Activated CD8-positive, alpha-beta memory T cell treated with anti-CD3 and anti-CD28 coated beads for 1 hour (primary cell): ENCODE measurements around the gene SLC25A33.
A peak's percentile ranks its signal among the peaks of the same experiment; 100 is the strongest.
"Not testable (repeated sequence)": the region's sequence is repeated elsewhere in the genome, so short reads cannot be mapped to it uniquely, and the experiment has no call there.

Source experiments
- DNase-seq, 2 donors: peaks; one replicate each; pipeline ENCODE4 v3.0.0-alpha.2; 2020; ENCODE audit warnings: low read depth in 1 of 2; ENCODE audit errors: extremely low read depth in 1 of 2

The SLC25A33 gene

GRCh38 chr1:9538669-9539164 is 548 bp upstream of the SLC25A33 start:
- no peak for DNase-seq

DNA sequence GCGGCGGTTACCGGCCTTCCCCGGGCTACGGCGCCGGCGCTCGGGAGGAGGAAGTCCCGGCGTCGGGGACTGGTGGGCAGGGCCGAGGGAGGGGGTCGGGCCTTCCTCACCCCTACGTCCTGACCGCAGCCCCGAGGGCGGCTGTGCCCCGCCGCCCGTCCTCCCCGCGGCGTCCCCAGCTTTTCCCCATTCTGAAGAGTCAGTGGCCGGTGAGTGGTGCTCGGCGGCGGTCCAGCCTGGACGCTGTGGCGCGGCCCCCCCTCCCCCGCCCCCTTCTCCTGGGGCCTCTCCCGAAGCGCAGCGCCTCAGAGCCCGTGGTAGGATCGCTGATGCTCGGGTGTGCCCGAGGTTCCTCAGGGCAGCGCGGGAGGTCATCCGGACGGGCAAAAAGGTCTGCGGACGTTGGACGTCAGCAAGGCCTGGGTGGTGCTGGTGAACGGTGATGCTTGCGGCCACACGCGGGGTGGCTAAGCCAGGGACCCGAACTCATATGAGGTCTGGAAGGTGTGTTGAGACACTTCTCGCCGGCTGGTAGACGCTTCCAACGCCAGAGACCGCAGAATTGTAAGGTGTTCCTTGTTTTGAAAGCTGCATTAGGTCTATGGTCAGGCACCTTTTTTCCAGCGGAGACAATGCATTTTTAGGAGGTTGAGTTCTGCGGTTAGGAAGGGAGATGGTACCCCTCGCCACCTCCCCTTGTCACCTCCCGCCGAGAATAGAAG is 725 bp downstream of the SLC25A33 start:
- DNase-seq: peak in 1 of 2 donors; percentile 33

DNA sequence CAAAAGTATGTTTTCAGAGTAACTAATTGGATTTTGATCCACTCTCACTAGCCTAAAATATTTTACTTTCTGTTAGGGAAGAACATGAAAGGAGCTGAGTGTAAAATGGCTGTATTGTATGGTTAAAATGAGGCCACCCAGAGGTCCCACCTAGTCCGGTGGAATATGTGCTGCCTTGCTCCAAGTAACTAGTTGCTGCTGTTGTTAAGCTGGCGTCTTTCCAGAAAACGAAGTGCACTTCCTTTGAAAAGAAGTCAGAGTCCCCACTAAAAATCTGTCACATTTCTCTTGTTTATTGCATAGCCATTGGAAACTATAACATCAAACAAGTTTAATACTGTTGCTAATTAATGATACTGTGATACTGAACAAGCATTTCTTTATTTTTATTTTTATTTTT is 3.2 kb downstream of the SLC25A33 start:
- no peak for DNase-seq

- DNase-seq: no peak
Observed at GRCh38 chr1:9544926-9545325, 5.7 kb downstream of the SLC25A33 start.

DNA sequence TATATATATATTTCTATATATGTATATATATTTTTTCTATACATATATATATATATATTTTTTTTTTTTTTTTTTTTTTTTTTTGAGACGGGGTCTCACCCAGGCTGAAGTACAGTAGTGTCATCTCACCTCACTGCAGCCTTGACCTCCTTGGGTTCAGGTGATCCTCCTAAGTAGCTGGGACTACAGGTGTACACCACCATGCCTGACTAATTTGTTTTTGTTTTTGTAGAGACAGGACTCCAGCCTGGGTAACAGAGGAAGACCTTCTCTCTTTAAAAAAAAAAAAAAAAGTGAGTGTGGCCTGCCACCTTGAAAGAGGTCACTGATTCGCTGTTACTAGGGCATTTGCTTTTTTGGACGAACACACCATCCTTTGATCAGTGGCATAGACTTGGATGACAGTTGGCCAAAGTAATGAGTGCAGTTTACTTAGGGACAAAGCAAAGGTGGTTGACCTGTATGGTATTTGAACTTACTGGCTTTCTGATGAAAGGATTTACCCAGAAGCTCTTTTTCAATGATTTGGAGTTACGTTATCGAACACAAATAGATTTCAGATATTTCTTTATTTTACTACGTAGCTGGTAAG is 10.8 kb downstream of the SLC25A33 start:
- no peak for DNase-seq

DNA sequence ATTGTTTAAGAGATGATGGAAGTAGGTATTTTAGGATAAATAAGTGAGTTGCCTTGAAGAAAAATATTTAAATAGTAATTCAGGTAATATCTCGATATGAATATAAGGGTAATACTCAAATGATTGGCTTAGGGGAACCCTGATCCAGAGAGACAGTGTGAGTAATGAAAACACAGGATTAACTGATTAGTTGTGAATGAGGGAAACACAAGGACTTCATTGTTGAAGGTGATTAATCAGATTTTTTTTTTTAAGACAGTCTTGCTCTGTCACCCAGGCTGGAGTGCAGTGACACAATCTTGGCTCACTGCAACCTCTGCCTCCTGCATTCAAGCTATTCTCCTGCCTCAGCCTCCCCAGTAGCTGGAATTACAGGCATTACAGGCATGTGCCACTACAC is 12.7 kb downstream of the SLC25A33 start:
- DNase-seq: no peak

DNA sequence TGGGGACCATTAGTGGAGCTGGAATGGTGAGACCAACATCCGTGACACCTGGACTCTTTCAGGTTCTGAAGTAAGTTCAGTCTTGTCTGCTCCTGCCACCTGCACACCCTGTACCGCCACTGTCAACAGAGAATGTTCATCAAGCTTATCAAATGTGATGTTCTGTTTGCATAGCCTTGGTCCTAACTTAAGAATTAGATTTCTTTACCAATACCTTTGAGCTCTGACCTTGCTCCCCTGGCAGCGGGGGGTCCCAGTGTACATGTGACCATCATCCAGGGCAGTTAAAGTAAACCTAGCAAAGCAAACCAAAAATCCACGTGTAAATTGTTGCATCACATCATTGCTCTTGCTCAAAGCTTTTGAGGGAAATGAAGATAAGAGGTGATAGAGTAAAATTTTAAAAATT is 14.5 kb downstream of the SLC25A33 start:
- no peak for DNase-seq

DNA sequence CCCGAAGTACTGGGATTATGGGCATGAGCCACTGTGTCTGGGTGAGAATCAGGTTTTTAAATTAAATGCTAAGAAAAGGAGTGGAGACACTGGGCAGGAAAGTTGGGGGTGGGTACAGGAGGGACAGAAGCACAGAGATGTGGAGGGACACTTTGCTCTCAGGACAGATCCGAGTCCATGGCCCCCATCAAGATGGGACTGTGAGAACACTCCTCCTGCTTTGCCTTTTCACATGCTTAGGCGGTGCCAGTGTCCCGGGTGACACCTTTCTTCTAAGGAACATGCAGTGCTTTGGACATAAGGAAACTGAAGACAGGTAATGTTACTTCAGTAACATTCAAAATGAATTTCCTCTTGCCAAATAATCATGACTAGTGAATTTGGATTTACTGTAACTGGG is 16.7 kb downstream of the SLC25A33 start:
- no peak for DNase-seq

DNA sequence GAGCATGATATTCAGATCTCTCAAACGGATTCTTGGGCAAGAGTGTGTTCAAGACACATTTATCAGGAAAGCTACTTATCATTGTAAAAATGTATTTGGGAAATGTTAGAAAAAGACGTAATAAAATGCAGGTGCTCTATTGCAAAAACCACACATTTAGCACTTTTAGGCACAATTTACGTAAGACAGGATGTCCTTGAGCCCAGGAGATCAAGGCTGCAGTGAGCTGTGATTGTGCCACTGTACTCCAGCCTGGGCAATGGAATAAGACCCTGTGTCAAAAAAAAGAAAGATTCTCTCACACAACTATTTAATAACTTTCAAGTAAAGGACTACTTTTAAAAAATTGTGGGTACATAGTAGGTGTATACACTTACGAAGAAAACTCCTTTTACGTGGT is 18.4 kb downstream of the SLC25A33 start:
- DNase-seq: no peak

DNA sequence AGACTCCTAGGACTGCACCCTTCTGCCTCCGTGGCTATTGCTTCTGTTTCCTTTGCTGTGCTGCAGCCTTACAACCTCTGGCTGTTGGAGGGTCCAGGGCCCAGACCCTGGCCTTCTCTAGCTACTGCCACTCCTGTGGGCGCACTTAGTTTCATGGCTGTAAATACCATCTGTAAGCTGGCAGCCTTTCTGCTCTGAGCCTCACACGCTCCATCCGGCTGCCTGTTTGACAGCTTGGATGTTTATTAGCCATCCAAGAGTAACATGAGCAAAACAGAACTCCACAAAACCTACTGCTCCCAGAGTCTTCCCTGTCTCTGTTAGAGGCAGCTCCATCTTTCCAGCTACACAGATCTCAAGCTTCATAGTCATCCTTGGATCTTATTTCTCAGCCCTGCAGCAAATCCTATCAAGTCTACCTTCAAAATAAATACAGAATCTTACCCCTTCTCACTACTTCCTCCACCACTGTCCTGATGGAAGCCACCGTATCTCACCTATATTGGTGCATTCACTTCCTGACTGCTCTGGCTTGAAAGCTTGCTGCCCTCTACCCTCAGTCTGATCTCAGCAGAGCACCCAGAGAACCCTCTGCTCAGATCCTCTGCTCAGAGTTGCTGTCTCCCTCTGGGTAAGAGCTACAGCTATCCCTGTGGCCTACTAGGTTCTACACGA is 19.1 kb downstream of the SLC25A33 start:
- DNase-seq: no peak

GRCh38 chr1:9558946-9559545 is 19.8 kb downstream of the SLC25A33 start:
- DNase-seq: no peak

DNA sequence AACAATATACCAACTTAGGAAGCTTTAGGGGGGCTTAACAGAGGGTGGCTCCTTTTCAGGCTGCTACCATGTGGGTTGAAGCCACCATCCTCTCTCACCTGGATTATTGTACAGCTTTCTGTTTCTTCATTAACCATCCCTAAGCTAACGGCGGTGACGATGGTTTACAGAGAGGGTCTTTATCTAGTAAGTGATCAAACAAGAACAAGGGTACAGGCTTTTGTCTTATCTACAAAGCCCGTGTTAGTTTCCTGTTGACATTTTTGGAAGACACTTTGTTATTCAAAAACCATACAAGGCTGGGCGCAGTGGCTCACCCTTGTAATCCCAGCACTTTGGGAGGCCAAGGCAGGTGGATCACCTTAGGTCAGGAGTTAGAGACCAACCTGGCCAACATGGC is 20.4 kb downstream of the SLC25A33 start:
- DNase-seq: no peak

DNA sequence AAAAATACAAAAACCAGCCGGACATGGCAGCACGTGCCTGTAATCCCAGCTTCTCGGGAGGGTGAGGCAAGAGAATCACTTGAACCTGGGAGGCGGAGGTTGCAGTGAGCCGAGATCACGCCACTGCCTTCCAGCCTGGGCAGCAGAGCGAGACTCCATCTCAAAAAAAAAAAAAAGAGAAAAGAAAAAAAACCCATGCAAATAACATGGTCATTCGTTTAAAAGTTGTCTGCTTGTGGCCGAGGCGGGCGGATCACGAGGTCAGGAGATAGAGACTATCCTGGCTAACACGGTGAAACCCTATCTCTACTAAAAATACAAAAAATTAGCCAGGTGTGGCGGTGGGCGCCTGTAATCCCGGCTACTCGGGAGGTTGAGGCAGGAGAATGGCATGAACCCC is 20.8 kb downstream of the SLC25A33 start:
- not testable (repeated sequence) for DNase-seq

- DNase-seq: no peak
Observed at GRCh38 chr1:9561429-9561828, 22.2 kb downstream of the SLC25A33 start.

DNA sequence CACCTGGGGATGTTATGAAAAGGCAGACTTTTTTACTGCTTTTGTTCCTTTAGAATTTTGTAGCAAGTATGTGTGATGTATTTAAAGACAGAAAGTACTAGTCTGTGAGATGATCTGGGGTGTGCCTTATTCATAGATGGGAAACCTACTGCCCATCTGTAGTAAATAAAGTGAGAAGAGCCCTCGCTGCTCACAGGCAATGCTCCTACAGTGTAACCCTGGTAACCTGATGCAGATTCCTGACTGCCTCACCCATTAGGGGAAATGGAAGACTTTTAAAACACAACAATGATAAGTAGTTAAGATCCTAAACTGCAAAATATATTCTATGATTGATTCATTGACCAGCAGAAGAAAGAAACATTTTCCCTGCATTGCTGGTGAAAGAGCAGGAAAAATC is 30.0 kb downstream of the SLC25A33 start:
- DNase-seq: no peak

- DNase-seq: not testable (repeated sequence)
Observed at GRCh38 chr1:9570886-9571529, 31.7 kb downstream of the SLC25A33 start.

DNA sequence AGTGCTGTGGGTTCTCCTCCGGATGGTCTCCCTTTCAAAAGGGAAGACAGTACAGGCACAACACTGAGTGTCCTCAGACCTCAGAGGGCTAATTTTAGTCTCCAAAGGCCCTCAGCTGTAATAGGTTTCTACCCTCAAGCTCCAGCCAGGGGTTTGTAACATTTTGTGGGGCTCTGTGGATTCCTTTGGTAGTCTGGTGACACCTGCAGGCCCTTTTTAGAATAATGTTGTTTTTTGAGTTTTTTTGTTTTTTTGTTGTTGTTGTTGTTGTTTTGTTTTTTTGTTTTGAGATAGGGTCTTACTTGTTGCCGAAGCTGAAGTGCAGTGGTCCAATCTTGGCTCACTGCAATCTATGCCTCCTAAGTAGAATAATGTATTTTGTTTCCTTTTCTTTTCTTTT is 34.5 kb downstream of the SLC25A33 start:
- no peak for DNase-seq

DNA sequence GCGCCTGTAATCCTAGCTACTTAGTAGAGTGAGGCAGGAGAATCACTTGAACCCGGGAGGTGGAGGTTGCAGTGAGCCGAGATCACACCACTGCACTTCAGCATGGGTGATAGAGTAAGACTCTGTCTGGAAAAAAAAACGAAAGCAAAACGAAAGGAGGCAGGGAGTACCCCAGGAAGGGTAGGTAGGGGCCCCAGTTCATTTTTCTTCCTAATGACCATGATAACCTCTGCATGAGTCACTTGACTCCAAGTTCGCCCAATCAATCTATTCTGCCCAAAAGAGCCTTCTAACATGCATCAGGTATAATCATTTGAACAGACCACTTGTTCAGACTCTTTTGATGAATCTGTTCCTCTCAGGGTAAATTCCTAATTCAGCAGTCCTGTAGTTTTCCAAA is 36.2 kb downstream of the SLC25A33 start:
- DNase-seq: no peak

GRCh38 chr1:9576903-9577302 is 37.6 kb downstream of the SLC25A33 start:
- no peak for DNase-seq

GRCh38 chr1:9577423-9577822 is 38.2 kb downstream of the SLC25A33 start:
- no peak for DNase-seq

- DNase-seq: no peak
Observed at GRCh38 chr1:9580942-9581341, 41.7 kb downstream of the SLC25A33 start.
